GM23338 (cell line): ENCODE measurements around the gene GPNMB.

Experiments
- CREB1 ChIP-seq: fragments of 250-450 bp; sonication (Bioruptor Pico); IDR thresholded peaks from 2 replicates; pipeline ENCODE4 v1.5.0; 2020; ENCODE audit warnings: low read depth, mild to moderate bottlenecking, moderate library complexity
- CTCF ChIP-seq, 2 experiments: fragments of 200-600 bp in 1 of 2; sonication (generic) in 1 of 2; conservative IDR thresholded peaks; 2 replicates each; pipeline versions ENCODE4 v1.5.1 to v1.6.1; 2016 to 2017; ENCODE audit warnings: antibody characterized with exemption in 2 of 2, low read depth in 2 of 2, mild to moderate bottlenecking in 2 of 2, moderate library complexity in 1 of 2
- ETS1 ChIP-seq: IDR thresholded peaks from 2 replicates; pipeline ENCODE4 v1.6.1; 2016; ENCODE audit warnings: antibody characterized with exemption
- POLR2AphosphoS5 ChIP-seq: IDR thresholded peaks from 2 replicates; pipeline ENCODE4 v1.6.1; 2016; ENCODE audit warnings: antibody characterized with exemption, low read depth
- STAT1 ChIP-seq: IDR thresholded peaks from one replicate; pipeline ENCODE4 v1.6.1; 2016; ENCODE audit warnings: antibody characterized with exemption; ENCODE audit not compliant: unreplicated experiment
- ZNF331 ChIP-seq: fragments of 250-450 bp; sonication (Bioruptor Pico); IDR thresholded peaks from 2 replicates; pipeline ENCODE4 v1.5.0; 2020; ENCODE audit warnings: low read depth, mild to moderate bottlenecking, moderate library complexity

GRCh38 chr7:23239698-23240097 is 6.9 kb upstream of the GPNMB start:
- TF ChIP-seq CTCF (conservative IDR thresholded peaks at IDR 0.05; ENCODE audit: low read depth in 2 of 2) (no peak), CREB1 (CRISPR knock-in tag) (no peak), STAT1 (no peak), ZNF331 (CRISPR knock-in tag) (no peak), ETS1 (no peak), POLR2AphosphoS5 (no peak)
